Neural progenitor cell (in vitro differentiated cells): ENCODE results near the gene SIN3B.

Experiments used
- EZH2 ChIP-seq: fragments of 200-600 bp; sonication (generic); IDR thresholded peaks from 2 replicates; pipeline ENCODE4 v1.6.1; 2017; ENCODE audit warnings: antibody characterized with exemption, mild to moderate bottlenecking, moderate library complexity
- EZH2phosphoT487 ChIP-seq: fragments of 200-600 bp; sonication (generic); IDR thresholded peaks from 2 replicates; pipeline ENCODE4 v1.6.1; 2017; ENCODE audit warnings: antibody characterized with exemption

DNA sequence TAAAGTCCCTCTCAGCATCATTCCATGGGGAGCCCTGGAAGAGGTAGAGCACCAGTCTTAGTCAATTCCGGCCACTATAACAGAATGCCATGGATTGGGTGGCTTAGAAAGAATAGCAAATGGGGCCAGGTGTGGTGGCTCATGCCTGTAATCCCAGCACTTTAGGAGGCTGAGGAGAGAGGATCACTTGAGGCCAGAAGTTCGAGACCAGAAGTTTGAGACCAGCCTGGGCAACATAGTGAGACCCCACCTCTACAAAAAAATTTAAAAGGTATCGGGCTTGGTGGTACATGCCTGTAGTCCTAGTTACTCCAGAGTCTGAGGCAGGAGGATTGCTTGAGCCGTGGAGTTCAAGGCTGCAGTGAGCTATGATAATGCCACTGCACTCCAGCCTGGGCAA, 25.0 kb upstream of the SIN3B start:
- no peak for TF ChIP-seq EZH2phosphoT487
- no peak for TF ChIP-seq EZH2
